ENCODE measurements around the gene ATG2B.

ATG2B gene

DNA sequence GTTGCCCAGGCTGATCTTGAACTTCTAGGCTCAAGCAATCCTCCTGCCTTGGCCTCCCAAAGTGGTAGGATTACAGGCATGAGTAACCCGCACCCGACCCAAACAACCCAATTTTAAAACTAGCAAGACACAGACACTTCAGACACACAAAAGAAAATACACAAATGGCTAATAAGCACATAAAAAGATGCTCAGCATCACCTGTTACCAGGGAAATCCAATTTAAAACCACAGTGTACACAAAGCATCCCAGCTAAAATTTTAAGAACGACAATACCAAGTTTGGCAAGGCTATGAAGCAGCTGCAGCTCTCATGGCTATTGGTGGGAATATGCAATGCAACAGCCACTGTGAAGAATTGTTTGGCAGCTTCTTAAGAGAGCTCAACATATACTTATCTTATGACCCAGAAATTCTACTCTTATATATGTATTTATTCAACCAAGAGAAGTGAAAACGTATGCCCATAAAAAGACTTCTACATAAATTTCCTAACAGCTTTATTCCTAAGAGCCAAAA is 65.1 kb downstream of the ATG2B start:
- H3K9ac ChIP-seq (ENCODE audit: low read length): no peak overlapping the region
- H3K36me3 ChIP-seq (ENCODE audit: control insufficient read depth, insufficient read depth, low read length): peaks cover 4% of the 10 kb centered on the region
- no peaks in the 10 kb centered on the region for H3K4me1 ChIP-seq (ENCODE audit: control insufficient read depth, insufficient read depth, low read length)
- no peak overlapping the region for H3K27ac ChIP-seq (ENCODE audit: low read depth, low read length)
- H3K27me3 ChIP-seq (ENCODE audit: control insufficient read depth, insufficient read depth, low read length): no peaks in the 10 kb centered on the region
- no peak overlapping the region for H3K4me3 ChIP-seq (ENCODE audit: low read length)

DNA sequence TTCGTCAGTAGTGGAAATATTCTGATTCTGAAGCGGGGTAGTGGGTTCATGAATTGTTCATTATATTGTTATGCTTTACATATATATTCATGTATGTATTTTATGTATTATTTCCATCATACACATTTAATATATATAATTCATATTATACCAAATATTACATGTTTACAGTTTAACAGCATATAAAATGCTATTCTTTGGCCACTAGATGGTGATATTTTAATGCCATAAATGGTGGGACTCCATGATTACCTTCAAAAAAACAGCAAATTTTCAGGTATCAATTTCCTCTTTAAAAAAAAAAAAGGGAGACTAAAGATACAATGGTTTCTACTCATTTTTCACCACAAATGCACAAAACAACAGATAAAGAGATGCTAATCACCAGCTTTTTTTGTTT is 66.1 kb downstream of the ATG2B start:
- Histone ChIP-seq H3K4me1 (ENCODE audit: control insufficient read depth, insufficient read depth, low read length) (no peaks in the 10 kb centered on the region), H3K36me3 (ENCODE audit: control insufficient read depth, insufficient read depth, low read length) (peaks cover 4% of the 10 kb centered on the region), H3K27ac (ENCODE audit: low read depth, low read length) (no peak overlapping the region), H3K9ac (ENCODE audit: low read length) (no peak overlapping the region), H3K27me3 (ENCODE audit: control insufficient read depth, insufficient read depth, low read length) (no peaks in the 10 kb centered on the region), H3K4me3 (ENCODE audit: low read length) (no peak overlapping the region)

DNA sequence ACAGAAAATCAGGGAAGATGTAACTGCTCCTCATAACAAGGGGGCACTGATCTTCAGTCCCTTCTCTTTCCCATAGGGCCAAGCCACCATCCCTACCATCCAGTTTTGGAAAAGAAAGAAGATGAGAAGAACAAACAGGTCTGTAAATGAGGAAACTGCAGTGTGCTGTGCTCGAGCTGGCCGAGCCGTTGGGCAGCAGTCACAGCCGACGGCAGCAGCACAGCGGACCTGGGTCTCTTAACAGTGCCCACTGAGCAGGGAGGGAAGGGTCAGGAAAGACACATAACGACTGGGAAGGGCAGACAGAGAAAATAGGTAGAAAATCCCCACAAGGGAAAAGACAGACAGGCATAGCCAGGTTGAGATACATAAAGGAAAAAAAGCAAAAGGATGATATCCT is 68.9 kb downstream of the ATG2B start:
- H3K4me1 ChIP-seq (ENCODE audit: control insufficient read depth, insufficient read depth, low read length): no peaks in the 10 kb centered on the region
- no peak overlapping the region for H3K9ac ChIP-seq (ENCODE audit: low read length)
- peaks cover 9% of the 10 kb centered on the region for H3K36me3 ChIP-seq (ENCODE audit: control insufficient read depth, insufficient read depth, low read length)
- no peaks in the 10 kb centered on the region for H3K27me3 ChIP-seq (ENCODE audit: control insufficient read depth, insufficient read depth, low read length)
- no peak overlapping the region for H3K4me3 ChIP-seq (ENCODE audit: low read length)
- H3K27ac ChIP-seq (ENCODE audit: low read depth, low read length): no peak overlapping the region

DNA sequence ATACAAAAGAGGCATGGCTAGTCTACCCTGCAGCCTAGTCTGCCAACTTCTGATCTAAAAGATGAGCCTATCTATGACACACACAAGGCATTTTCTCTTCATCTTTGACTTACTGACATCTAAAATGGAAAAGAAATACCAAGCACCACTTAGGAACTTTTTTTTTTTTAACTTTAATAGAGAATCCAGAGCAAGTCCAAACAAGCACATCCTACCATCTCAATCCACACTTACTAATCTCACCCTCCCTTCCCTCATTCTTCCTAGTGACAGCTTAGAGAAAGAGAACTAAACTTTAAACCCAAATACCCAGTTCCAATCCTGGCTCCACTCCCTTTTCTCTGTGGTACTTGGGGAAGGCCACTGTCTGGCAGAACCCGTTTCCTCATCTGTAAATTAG is 75.3 kb downstream of the ATG2B start:
- Histone ChIP-seq H3K4me1 (ENCODE audit: control insufficient read depth, insufficient read depth, low read length) (peaks cover 4% of the 10 kb centered on the region), H3K4me3 (ENCODE audit: low read length) (no peak overlapping the region), H3K9ac (ENCODE audit: low read length) (no peak overlapping the region), H3K36me3 (ENCODE audit: control insufficient read depth, insufficient read depth, low read length) (peaks cover 17% of the 10 kb centered on the region), H3K27me3 (ENCODE audit: control insufficient read depth, insufficient read depth, low read length) (no peaks in the 10 kb centered on the region), H3K27ac (ENCODE audit: low read depth, low read length) (no peak overlapping the region)

DNA sequence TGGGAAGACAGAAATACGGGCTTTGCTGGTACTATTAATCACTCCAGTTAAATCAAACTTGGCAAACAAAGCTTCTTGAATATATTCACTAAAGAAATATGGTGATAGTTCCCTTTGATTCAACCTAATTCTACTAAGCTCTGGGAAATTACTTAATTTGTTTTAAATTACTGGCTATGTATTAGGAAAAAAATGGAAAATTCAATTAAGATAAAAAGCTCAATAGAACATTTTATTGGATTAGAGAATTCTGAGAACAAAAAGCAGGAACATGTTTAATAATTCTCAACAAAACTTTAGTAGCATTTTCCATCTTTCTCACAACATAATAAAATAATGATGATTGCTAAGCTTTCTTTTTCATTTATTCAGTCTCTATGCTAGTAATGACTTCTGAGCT is 76.9 kb downstream of the ATG2B start:
- Histone ChIP-seq H3K9ac (ENCODE audit: low read length) (no peak overlapping the region), H3K4me3 (ENCODE audit: low read length) (no peak overlapping the region), H3K27me3 (ENCODE audit: control insufficient read depth, insufficient read depth, low read length) (no peaks in the 10 kb centered on the region), H3K36me3 (ENCODE audit: control insufficient read depth, insufficient read depth, low read length) (peaks cover 17% of the 10 kb centered on the region), H3K27ac (ENCODE audit: low read depth, low read length) (peak overlapping the region; percentile 62), H3K4me1 (ENCODE audit: control insufficient read depth, insufficient read depth, low read length) (peaks cover 4% of the 10 kb centered on the region)

DNA sequence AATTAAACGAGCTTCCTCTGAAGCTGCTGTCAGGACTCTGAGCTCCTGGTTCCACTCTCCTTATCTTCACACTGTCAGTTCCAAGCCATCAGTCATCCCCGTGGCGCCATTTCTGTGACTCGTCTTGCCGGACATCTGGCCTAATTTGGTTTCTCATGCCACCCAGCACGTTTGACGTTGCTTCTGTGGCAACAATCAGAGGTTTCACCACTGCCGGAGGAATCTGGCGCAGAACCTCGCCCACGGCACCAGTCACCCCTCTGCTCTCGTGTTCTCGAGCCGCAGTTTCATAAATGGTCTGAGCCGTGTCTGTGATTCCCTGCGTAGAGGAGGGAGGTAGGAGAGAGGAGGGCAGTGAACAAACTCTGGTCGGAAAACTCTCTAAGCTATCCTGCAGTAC is 77.5 kb downstream of the ATG2B start:
- H3K36me3 ChIP-seq (ENCODE audit: control insufficient read depth, insufficient read depth, low read length): peaks cover 17% of the 10 kb centered on the region
- H3K4me1 ChIP-seq (ENCODE audit: control insufficient read depth, insufficient read depth, low read length): peaks cover 4% of the 10 kb centered on the region
- no peaks in the 10 kb centered on the region for H3K27me3 ChIP-seq (ENCODE audit: control insufficient read depth, insufficient read depth, low read length)
- no peak overlapping the region for H3K9ac ChIP-seq (ENCODE audit: low read length)
- peak overlapping the region; percentile 62 for H3K27ac ChIP-seq (ENCODE audit: low read depth, low read length)
- no peak overlapping the region for H3K4me3 ChIP-seq (ENCODE audit: low read length)

DNA sequence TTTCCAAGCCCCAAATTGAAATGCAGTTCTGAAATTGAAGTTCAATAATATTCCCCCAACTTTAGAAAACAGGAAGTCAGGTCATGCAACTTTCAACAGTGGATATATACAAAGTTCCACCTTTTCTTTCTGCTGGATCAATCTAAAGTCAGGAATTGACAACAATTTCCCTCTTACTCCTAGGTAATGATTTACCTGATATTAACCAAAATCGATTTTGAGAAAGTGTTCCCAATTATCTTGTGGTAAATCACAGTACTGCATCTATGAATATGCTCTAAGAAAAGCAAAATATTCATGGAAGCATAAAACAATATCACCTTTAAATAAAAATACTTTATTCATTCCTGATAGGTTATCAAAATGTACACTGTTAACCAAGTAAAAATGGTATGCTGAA is 78.7 kb downstream of the ATG2B start:
- H3K27me3 ChIP-seq (ENCODE audit: control insufficient read depth, insufficient read depth, low read length): no peaks in the 10 kb centered on the region
- H3K9ac ChIP-seq (ENCODE audit: low read length): no peak overlapping the region
- H3K4me3 ChIP-seq (ENCODE audit: low read length): no peak overlapping the region
- H3K36me3 ChIP-seq (ENCODE audit: control insufficient read depth, insufficient read depth, low read length): peaks cover 10% of the 10 kb centered on the region
- H3K4me1 ChIP-seq (ENCODE audit: control insufficient read depth, insufficient read depth, low read length): peaks cover 4% of the 10 kb centered on the region
- H3K27ac ChIP-seq (ENCODE audit: low read depth, low read length): no peak overlapping the region

DNA sequence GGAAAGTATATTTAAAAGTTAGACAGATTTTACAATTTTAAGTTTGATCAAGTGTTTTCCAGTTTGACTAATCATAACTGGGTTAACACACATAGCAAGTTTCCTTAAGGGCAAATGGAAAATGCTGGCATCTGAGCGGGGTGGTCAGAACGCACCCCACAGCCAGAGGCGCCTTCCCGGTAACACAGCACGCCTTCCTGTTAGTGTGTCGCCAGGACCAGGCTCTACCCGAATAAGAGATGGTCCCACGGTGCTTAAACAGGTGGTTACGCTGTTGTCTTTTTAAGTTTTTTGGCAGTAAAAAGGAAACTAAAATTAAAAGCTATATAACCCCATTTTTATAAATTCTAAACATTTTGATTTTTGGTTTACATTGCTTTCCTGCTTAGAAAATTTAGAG is 79.1 kb downstream of the ATG2B start:
- H3K9ac ChIP-seq (ENCODE audit: low read length): no peak overlapping the region
- peaks cover 4% of the 10 kb centered on the region for H3K4me1 ChIP-seq (ENCODE audit: control insufficient read depth, insufficient read depth, low read length)
- no peaks in the 10 kb centered on the region for H3K27me3 ChIP-seq (ENCODE audit: control insufficient read depth, insufficient read depth, low read length)
- H3K36me3 ChIP-seq (ENCODE audit: control insufficient read depth, insufficient read depth, low read length): peaks cover 6% of the 10 kb centered on the region
- no peak overlapping the region for H3K27ac ChIP-seq (ENCODE audit: low read depth, low read length)
- H3K4me3 ChIP-seq (ENCODE audit: low read length): no peak overlapping the region

DNA sequence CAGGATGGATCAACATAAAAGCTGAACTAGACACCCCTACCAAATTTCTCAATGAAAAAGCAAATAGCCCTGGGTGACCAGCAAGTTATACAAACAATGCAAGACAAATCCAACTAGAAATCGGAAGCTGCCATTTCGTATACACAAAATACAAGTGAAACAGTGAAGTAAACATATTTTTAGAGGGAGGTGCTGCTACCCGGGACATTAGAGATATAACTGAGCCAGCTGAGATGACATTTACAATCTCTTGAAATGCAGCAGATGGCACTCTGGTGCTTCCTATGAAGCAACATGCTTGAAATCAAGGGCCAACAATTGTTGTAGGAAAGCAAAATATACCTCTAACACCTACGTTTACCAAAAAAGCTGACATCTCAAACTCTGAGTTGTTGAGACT is 81.7 kb downstream of the ATG2B start:
- Histone ChIP-seq H3K4me1 (ENCODE audit: control insufficient read depth, insufficient read depth, low read length) (peaks cover 4% of the 10 kb centered on the region), H3K4me3 (ENCODE audit: low read length) (no peak overlapping the region), H3K9ac (ENCODE audit: low read length) (no peak overlapping the region), H3K36me3 (ENCODE audit: control insufficient read depth, insufficient read depth, low read length) (peaks cover 2% of the 10 kb centered on the region), H3K27me3 (ENCODE audit: control insufficient read depth, insufficient read depth, low read length) (no peaks in the 10 kb centered on the region), H3K27ac (ENCODE audit: low read depth, low read length) (no peak overlapping the region)

DNA sequence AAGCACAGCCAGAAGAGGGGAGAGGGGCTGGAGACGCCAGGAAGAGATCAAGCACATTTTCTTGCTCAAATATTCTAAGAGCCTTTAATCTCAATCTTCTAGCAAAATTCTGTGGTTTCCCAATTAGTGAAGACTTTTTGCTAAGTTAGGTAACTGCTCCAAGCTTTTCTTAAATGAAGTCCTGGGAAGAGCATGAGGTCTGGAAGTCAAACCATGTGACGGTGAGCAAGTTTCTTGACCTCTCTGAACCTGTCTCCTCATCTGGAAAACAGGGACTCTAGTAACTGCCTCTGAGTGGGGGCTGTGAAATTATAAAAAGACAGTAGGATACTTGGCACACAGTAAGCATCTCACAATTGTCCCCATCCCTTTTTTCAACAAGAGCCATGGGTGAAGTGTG is 83.0 kb downstream of the ATG2B start:
- H3K4me3 ChIP-seq (ENCODE audit: low read length): no peak overlapping the region
- peaks cover 8% of the 10 kb centered on the region for H3K4me1 ChIP-seq (ENCODE audit: control insufficient read depth, insufficient read depth, low read length)
- no peaks in the 10 kb centered on the region for H3K27me3 ChIP-seq (ENCODE audit: control insufficient read depth, insufficient read depth, low read length)
- peaks cover 2% of the 10 kb centered on the region for H3K36me3 ChIP-seq (ENCODE audit: control insufficient read depth, insufficient read depth, low read length)
- H3K9ac ChIP-seq (ENCODE audit: low read length): no peak overlapping the region
- no peak overlapping the region for H3K27ac ChIP-seq (ENCODE audit: low read depth, low read length)

DNA sequence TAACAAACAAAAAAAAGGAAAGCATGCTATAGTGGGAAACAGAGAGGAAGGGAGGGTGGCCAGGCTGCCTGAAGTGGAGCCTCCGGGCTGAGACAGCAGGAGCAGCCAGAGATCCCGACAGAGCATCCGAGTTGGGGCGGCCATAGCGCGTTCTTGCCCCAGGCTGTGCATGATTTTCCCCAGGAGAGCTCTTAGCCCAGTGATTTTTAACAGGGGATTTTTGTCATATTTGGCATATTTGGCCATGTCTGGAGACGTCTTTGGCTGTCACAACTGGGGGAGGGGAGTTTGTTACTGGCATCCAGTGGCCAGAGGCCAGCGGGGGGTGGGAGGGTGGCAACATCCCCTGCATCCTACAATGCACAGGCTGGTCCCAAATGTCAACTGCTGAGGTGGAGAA is 83.6 kb downstream of the ATG2B start:
- H3K4me1 ChIP-seq (ENCODE audit: control insufficient read depth, insufficient read depth, low read length): peaks cover 8% of the 10 kb centered on the region
- H3K9ac ChIP-seq (ENCODE audit: low read length): no peak overlapping the region
- H3K27me3 ChIP-seq (ENCODE audit: control insufficient read depth, insufficient read depth, low read length): no peaks in the 10 kb centered on the region
- no peak overlapping the region for H3K27ac ChIP-seq (ENCODE audit: low read depth, low read length)
- peaks cover 2% of the 10 kb centered on the region for H3K36me3 ChIP-seq (ENCODE audit: control insufficient read depth, insufficient read depth, low read length)
- H3K4me3 ChIP-seq (ENCODE audit: low read length): no peak overlapping the region

DNA sequence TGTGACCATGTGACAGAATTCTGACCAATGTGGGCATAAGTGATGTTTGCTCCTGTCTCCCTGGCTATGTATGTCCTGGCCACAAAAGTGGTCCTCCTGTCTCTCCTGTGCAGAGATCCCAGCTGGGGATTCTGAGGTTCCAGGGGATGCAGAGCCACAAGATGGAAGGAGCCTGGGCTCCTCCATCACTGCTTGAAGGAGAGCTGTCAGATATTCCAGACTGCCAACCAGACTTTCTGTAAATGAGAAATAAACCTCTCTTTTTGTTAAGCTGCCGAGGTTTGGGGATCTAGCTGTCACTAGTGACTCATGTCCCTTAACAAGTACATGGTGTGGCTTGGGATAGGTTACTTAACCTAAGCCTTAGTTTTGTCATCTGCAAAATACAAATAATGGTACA is 85.3 kb downstream of the ATG2B start:
- Histone ChIP-seq H3K27ac (ENCODE audit: low read depth, low read length) (no peak overlapping the region), H3K4me1 (ENCODE audit: control insufficient read depth, insufficient read depth, low read length) (peaks cover 8% of the 10 kb centered on the region), H3K9ac (ENCODE audit: low read length) (no peak overlapping the region), H3K36me3 (ENCODE audit: control insufficient read depth, insufficient read depth, low read length) (no peaks in the 10 kb centered on the region), H3K27me3 (ENCODE audit: control insufficient read depth, insufficient read depth, low read length) (no peaks in the 10 kb centered on the region), H3K4me3 (ENCODE audit: low read length) (no peak overlapping the region)

DNA sequence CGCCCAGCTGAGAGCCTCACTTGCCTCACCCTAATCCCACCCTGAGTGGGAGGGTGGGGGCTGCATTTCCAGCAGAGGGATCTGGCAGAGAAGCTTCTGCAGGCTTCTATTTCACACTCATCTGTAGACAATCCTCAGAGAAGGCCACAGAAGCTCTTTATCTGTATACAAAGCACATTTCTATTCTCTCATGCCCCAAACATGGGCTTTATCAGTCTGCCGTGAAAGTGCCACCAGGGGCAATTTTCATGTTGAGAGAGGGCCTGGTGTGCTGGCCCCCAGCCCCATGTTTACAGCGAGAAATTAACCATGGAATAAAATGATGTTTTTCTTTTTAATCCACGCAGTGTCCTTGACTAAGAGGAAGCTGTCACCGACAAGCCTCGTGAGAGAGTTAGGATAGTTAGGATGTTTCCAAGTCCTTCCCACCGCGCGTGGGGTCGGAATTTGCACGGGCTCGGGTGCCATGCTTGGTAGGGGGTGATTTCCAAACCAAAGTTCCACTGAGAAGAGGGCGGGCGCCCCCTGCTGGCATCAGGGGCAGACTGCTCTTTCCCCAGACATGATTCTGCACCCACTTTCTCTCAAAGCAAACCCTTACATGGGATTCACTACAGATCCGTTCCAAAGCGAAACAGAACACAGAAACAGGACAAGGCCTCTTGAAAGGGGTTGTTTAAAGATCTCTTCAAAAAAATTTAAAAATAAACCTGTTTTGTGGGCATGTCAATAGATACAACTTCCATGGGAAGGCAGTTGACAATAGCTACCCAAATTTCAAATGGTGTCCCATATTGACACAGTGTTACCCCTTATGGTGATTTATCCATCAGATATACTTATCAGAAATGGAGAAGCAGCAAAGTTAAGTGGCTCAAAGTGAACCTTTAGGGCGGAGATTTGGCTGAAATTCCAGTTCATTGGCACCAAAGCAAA is 87.7 kb downstream of the ATG2B start:
- Histone ChIP-seq H3K36me3 (ENCODE audit: control insufficient read depth, insufficient read depth, low read length) (no peaks in the 10 kb centered on the region), H3K4me3 (ENCODE audit: low read length) (no peak overlapping the region), H3K27me3 (ENCODE audit: control insufficient read depth, insufficient read depth, low read length) (no peaks in the 10 kb centered on the region), H3K9ac (ENCODE audit: low read length) (no peak overlapping the region), H3K4me1 (ENCODE audit: control insufficient read depth, insufficient read depth, low read length) (peaks cover 8% of the 10 kb centered on the region), H3K27ac (ENCODE audit: low read depth, low read length) (no peak overlapping the region)

Data from rectal smooth muscle tissue (tissue), 1 donor.